Esophagus (tissue), 2 donors: ENCODE data around the gene COMMD3. TPM values are rescaled to one million over a fixed set of nuclear protein-coding genes. Genes with fewer than 3 reads are reported as not detected.

Source experiments
- H3K27ac ChIP-seq, 2 donors: one replicate each; pipeline ENCODE4 v1.5.1; 2013; ENCODE audit warnings: low read depth in 2 of 2, mild to moderate bottlenecking in 2 of 2, inconsistent platforms in 1 of 2, low read length in 1 of 2, moderate library complexity in 1 of 2
- H3K27me3 ChIP-seq, 2 donors: one replicate each; pipeline ENCODE4 v1.6.1; 2013; ENCODE audit warnings: low read length in 2 of 2, control low read depth in 1 of 2, mild to moderate bottlenecking in 1 of 2; ENCODE audit not compliant: insufficient read depth in 2 of 2, control insufficient read depth in 1 of 2
- H3K36me3 ChIP-seq, 2 donors: one replicate each; pipeline ENCODE4 v1.6.1; 2013; ENCODE audit warnings: low read length in 1 of 2; ENCODE audit not compliant: control insufficient read depth in 2 of 2, insufficient read depth in 2 of 2
- H3K4me1 ChIP-seq, 2 donors: one replicate each; pipeline ENCODE4 v1.6.1; 2013; ENCODE audit warnings: low read length in 1 of 2; ENCODE audit not compliant: control insufficient read depth in 2 of 2, insufficient read depth in 2 of 2
- H3K4me3 ChIP-seq, 2 donors: one replicate each; pipeline ENCODE4 v1.5.1; 2013; ENCODE audit warnings: low read length in 2 of 2, mild to moderate bottlenecking in 2 of 2, low read depth in 1 of 2, moderate library complexity in 1 of 2
- H3K9me3 ChIP-seq, 2 donors: one replicate each; pipeline ENCODE4 v1.6.1; 2013; ENCODE audit warnings: mild to moderate bottlenecking in 2 of 2, low read depth in 1 of 2, low read length in 1 of 2, moderate library complexity in 1 of 2; ENCODE audit not compliant: control insufficient read depth in 2 of 2, insufficient read depth in 1 of 2
- WGBS, 2 donors: extraction: QIAGEN DNeasy Blood & Tissue Kit; methylation state at CpG; one replicate each; pipeline ENCODE4 v1.1.7; 2013; 5-methylcytosine and 5-hydroxymethylcytosine counted together
- polyA plus RNA-seq, 2 donors: library from polyadenylated mRNA; stranded (reverse); fragments of 200-250 nt; gene quantifications; one replicate each; pipeline ENCODE4 v1.2.3, GENCODE V29; 2013
- donor health status: healthy with polysubstance abuse.
- donor health status: Bipolar disorder and iron deficiency.

Gene COMMD3
- polyA plus RNA-seq, 2 donors = 34.7 to 36.7 TPM

- WGBS, 2 donors = 76 to 87% methylated on average over 4 of the region's 4 CpGs
- H3K36me3 ChIP-seq = peaks cover 0 to 3% of the 10 kb centered on the region in 2 donors
- no peaks in the 10 kb centered on the region for H3K4me1 ChIP-seq
- H3K4me3 ChIP-seq = peak overlapping the region in 1 of 2 donors; percentile 75
- H3K9me3 ChIP-seq = no peaks in the 10 kb centered on the region
- H3K27me3 ChIP-seq = peaks cover 0 to 7% of the 10 kb centered on the region in 2 donors
- H3K27ac ChIP-seq = no peak overlapping the region
Observed at GRCh38 chr10:22324413-22324812, 8.2 kb downstream of the COMMD3 start.

GRCh38 chr10:22324893-22325271, 8.7 kb downstream of the COMMD3 start:
- H3K27ac ChIP-seq = no peak overlapping the region

GRCh38 chr10:22325272-22326144, 9.3 kb downstream of the COMMD3 start:
- H3K9me3 ChIP-seq = no peaks in the 10 kb centered on the region
- peaks cover 0 to 3% of the 10 kb centered on the region in 2 donors for H3K36me3 ChIP-seq
- no peaks in the 10 kb centered on the region for H3K4me1 ChIP-seq
- H3K27me3 ChIP-seq = peaks cover 0 to 7% of the 10 kb centered on the region in 2 donors
- peak overlapping the region; percentile 48 to 75 for H3K4me3 ChIP-seq
- WGBS, 2 donors = 1% methylated on average over 70 to 92 of the region's 92 CpGs
- peak overlapping the region; percentile 65 to 73 for H3K27ac ChIP-seq

More at GRCh38 chr10:22324893-22325271, 8.7 kb downstream of the COMMD3 start:
- Histone ChIP-seq H3K27me3 (peaks cover 0 to 7% of the 10 kb centered on the region in 2 donors), H3K4me1 (no peaks in the 10 kb centered on the region), H3K36me3 (peaks cover 0 to 3% of the 10 kb centered on the region in 2 donors), H3K9me3 (no peaks in the 10 kb centered on the region), H3K4me3 (peak overlapping the region; percentile 42 to 75)
- 4 to 13% methylated on average over 9 of the region's 9 CpGs for WGBS, 2 donors

- Histone ChIP-seq H3K4me3 (peak overlapping the region in 1 of 2 donors; percentile 75), H3K4me1 (no peaks in the 10 kb centered on the region), H3K36me3 (peaks cover 0 to 3% of the 10 kb centered on the region in 2 donors), H3K27me3 (peaks cover 0 to 7% of the 10 kb centered on the region in 2 donors), H3K9me3 (no peaks in the 10 kb centered on the region), H3K27ac (peak overlapping the region; percentile 65 to 73)
- WGBS, 2 donors = 66% methylated on average over 8 of the region's 8 CpGs
Observed at GRCh38 chr10:22326145-22326702, 10.0 kb downstream of the COMMD3 start.

- no peaks in the 10 kb centered on the region for H3K27me3 ChIP-seq
- H3K27ac ChIP-seq = no peak overlapping the region
- 97 to 98% methylated on average over 3 of the region's 3 CpGs for WGBS, 2 donors
- H3K4me3 ChIP-seq = no peak overlapping the region
- H3K4me1 ChIP-seq = no peaks in the 10 kb centered on the region
- H3K9me3 ChIP-seq = peaks cover 0 to under 1% of the 10 kb centered on the region in 2 donors
- peaks cover 0 to 3% of the 10 kb centered on the region in 2 donors for H3K36me3 ChIP-seq
Observed at GRCh38 chr10:22329150-22329549, 13.0 kb downstream of the COMMD3 start.

GRCh38 chr10:22332116-22332692, 16.0 kb downstream of the COMMD3 start:
- H3K9me3 ChIP-seq = peaks cover 0 to 3% of the 10 kb centered on the region in 2 donors
- H3K27ac ChIP-seq = no peak overlapping the region
- H3K4me3 ChIP-seq = no peak overlapping the region
- H3K27me3 ChIP-seq = peaks cover 0 to 19% of the 10 kb centered on the region in 2 donors
- 94% methylated on average over 7 of the region's 7 CpGs for WGBS, 2 donors
- peaks cover 0 to 3% of the 10 kb centered on the region in 2 donors for H3K36me3 ChIP-seq
- H3K4me1 ChIP-seq = peaks cover 3 to 15% of the 10 kb centered on the region in 2 donors

GRCh38 chr10:22333167-22333974, 17.2 kb downstream of the COMMD3 start:
- Histone ChIP-seq H3K4me3 (no peak overlapping the region), H3K4me1 (peaks cover 3 to 15% of the 10 kb centered on the region in 2 donors), H3K27ac (no peak overlapping the region), H3K27me3 (peaks cover 0 to 21% of the 10 kb centered on the region in 2 donors), H3K36me3 (peaks cover 0 to 3% of the 10 kb centered on the region in 2 donors), H3K9me3 (peaks cover 0 to 3% of the 10 kb centered on the region in 2 donors)
- WGBS, 2 donors = 64 to 74% methylated on average over 25 of the region's 25 CpGs

- Histone ChIP-seq H3K9me3 (peaks cover 0 to 3% of the 10 kb centered on the region in 2 donors), H3K27me3 (peaks cover 0 to 21% of the 10 kb centered on the region in 2 donors), H3K4me1 (peaks cover 3 to 15% of the 10 kb centered on the region in 2 donors), H3K36me3 (peaks cover 0 to 3% of the 10 kb centered on the region in 2 donors), H3K27ac (no peak overlapping the region), H3K4me3 (no peak overlapping the region)
- WGBS, 2 donors = 74 to 81% methylated on average over 16 of the region's 16 CpGs
Observed at GRCh38 chr10:22333975-22334282, 17.7 kb downstream of the COMMD3 start.
